Measurements from ENCODE around the gene UROD.

DNA sequence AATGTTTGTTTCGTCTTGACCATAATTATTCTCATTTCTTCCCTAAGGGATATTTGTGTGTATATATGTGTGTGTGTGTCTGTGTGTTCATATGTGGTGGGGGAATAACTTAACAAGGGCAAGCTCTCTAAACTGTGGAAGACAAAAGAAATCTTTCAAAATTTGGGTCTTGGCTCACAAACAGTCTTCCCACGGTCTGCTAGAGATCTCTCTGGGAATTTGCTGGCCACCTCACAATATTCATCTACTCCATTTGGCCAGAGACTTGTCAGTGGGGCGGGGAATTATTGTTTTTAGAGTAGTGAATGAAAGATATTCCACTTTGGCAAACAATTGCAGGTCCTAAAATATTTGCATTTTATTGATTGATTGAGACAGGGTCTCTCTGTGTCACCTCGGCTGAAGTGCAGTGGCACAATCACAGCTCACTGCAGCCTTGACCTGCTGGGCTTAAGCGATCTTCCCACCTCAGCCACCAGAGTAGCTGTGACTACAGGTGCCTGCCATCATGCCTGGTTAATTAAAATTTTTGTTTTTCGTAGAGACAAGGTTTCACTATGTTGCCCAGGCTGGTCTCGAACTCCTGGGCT, 17.6 kb upstream of the UROD start:
- TF ChIP-seq, protein P1, sequence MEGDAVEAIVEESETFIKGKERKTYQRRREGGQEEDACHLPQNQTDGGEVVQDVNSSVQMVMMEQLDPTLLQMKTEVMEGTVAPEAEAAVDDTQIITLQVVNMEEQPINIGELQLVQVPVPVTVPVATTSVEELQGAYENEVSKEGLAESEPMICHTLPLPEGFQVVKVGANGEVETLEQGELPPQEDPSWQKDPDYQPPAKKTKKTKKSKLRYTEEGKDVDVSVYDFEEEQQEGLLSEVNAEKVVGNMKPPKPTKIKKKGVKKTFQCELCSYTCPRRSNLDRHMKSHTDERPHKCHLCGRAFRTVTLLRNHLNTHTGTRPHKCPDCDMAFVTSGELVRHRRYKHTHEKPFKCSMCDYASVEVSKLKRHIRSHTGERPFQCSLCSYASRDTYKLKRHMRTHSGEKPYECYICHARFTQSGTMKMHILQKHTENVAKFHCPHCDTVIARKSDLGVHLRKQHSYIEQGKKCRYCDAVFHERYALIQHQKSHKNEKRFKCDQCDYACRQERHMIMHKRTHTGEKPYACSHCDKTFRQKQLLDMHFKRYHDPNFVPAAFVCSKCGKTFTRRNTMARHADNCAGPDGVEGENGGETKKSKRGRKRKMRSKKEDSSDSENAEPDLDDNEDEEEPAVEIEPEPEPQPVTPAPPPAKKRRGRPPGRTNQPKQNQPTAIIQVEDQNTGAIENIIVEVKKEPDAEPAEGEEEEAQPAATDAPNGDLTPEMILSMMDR (conservative IDR thresholded peaks at IDR 0.05; ENCODE audit: low read depth, low read length): no peak
- no peak for TF ChIP-seq EZH2 (IDR thresholded peaks at IDR 0.05; ENCODE audit: borderline replicate concordance, low read depth, low read length, poor library complexity, severe bottlenecking)

Measured in A673 (cell line).